ENCODE data around the gene ZCCHC2.

- TF ChIP-seq CTCF (IDR thresholded peaks at IDR 0.05; ENCODE audit: poor library complexity) = no peak
- no peak for TF ChIP-seq EZH2 (IDR thresholded peaks at IDR 0.05; ENCODE audit: borderline replicate concordance)
- TF ChIP-seq EZH2phosphoT487 (IDR thresholded peaks at IDR 0.05; ENCODE audit: low read depth, severe bottlenecking, unreplicated experiment) = no peak
Observed at GRCh38 chr18:62531078-62531477, 8.3 kb downstream of the ZCCHC2 start.

Data from hepatocyte (in vitro differentiated cells).